DMS53 treated with DMSO at 0.1 percent for 48 hours (cell line): ENCODE data around the gene GMPPA.

Experiments
- DNase-seq: peaks from one replicate; lab custom pipeline; 2025; ENCODE audit not compliant: unreplicated experiment; lab: John Stamatoyannopoulos, UW

The GMPPA gene

GRCh38 chr2:219554350-219554749, 55.7 kb downstream of the GMPPA start:
- no peak for DNase-seq

GRCh38 chr2:219555956-219556355, 57.3 kb downstream of the GMPPA start:
- DNase-seq = no peak

GRCh38 chr2:219556413-219556812, 57.7 kb downstream of the GMPPA start:
- no peak for DNase-seq
